HepG2 (cell line): ENCODE results near the gene IMPDH1. TPM values are rescaled to one million over a fixed set of nuclear protein-coding genes. Genes with fewer than 3 reads are reported as not detected.

Source experiments
- ATAC-seq: fragments of 200-7000 bp; cut with Tn5 transposase; 3 replicates; pipeline ENCODE4 v1.9.1; 2020; ENCODE audit warnings: mild to moderate bottlenecking, moderate library complexity
- BruUV-seq: library from RNA; stranded (reverse); fragments of 400-500 nt; replicated peaks from 2 replicates; lab custom pipeline; 2021; lab: Mats Ljungman, UMichigan
- CTCF ChIA-PET: fragments of 300-600 bp; formaldehyde crosslinking; extraction: SDS; loops from one replicate; lab custom pipeline; 2021; ENCODE audit warnings: low total read pairs, inconsistent platforms, low intra/inter-chr PET ratio; lab: Yijun Ruan, JAX
- POLR2A ChIA-PET: fragments of 350-600 bp; sonication (Branson Sonifier 250); formaldehyde crosslinking; loops from one replicate; lab custom pipeline; 2020; ENCODE audit warnings: antibody characterized with exemption, inconsistent platforms; lab: Yijun Ruan, JAX
- DNase-seq: peaks from one replicate; pipeline ENCODE4 v3.0.0-alpha.2; 2015; ENCODE audit warnings: low spot score
- FAIRE-seq: peaks from 3 replicates; lab custom pipeline; 2011; peaks lifted over from hg19 to GRCh38; lab: Jason Lieb, UNC
- H2AFZ ChIP-seq: one replicate; pipeline ENCODE4 v1.6.1; 2011; ENCODE audit warnings: low read length, inconsistent platforms
- H3K27ac ChIP-seq: fragments of 300-600 bp; 3 replicates; pipeline ENCODE4 v1.8.0; 2011; ENCODE audit warnings: mixed run types, mild to moderate bottlenecking, mixed read lengths, low read length, inconsistent platforms; ENCODE audit not compliant: insufficient read depth; ENCODE audit errors: extremely low read length
- H3K27me3 ChIP-seq, 2 experiments: fragments of 200-600 bp in 1 of 2; 2 replicates in 1 of 2; 3 replicates in 1 of 2; pipeline versions ENCODE4 v1.6.0 to v1.8.0; 2011; ENCODE audit warnings: low read length in 2 of 2, mild to moderate bottlenecking in 2 of 2, moderate library complexity in 2 of 2, inconsistent platforms in 1 of 2; ENCODE audit not compliant: insufficient read depth in 2 of 2, control insufficient read depth in 1 of 2
- H3K36me3 ChIP-seq, 2 experiments: fragments of 200-600 bp in 1 of 2; replicated peaks in 1 of 2; 2 replicates in 1 of 2; 3 replicates in 1 of 2; pipeline versions ENCODE4 v1.5.1 to v1.8.0; 2011; ENCODE audit warnings: low read length in 2 of 2, inconsistent platforms in 1 of 2; ENCODE audit not compliant: insufficient read depth in 2 of 2, control insufficient read depth in 1 of 2
- H3K4me1 ChIP-seq: 2 replicates; pipeline ENCODE4 v1.5.1; 2012; ENCODE audit warnings: low read length, inconsistent platforms; ENCODE audit not compliant: insufficient read depth
- H3K4me2 ChIP-seq: 2 replicates; pipeline ENCODE4 v1.6.0; 2011; ENCODE audit warnings: low read depth, low read length, inconsistent platforms
- H3K4me3 ChIP-seq, 3 experiments: fragments of 200-600 bp in 1 of 3; sonication (generic), shearing (Covaris generic) in 1 of 3; replicated peaks in 1 of 3; 2 replicates each; pipeline ENCODE4 v1.5.1; 2011 to 2016; ENCODE audit warnings: low read length in 3 of 3, inconsistent platforms in 2 of 3, low read depth in 2 of 3, mild to moderate bottlenecking in 2 of 3, control low read depth in 1 of 3, mixed read lengths in 1 of 3; ENCODE audit not compliant: insufficient read depth in 1 of 3
- H3K79me2 ChIP-seq: one replicate; pipeline ENCODE4 v1.6.1; 2011; ENCODE audit warnings: low read length, inconsistent platforms; ENCODE audit not compliant: insufficient read depth
- H3K9ac ChIP-seq: 2 replicates; pipeline ENCODE4 v1.6.0; 2011; ENCODE audit warnings: mild to moderate bottlenecking, low read depth, low read length, inconsistent platforms; ENCODE audit not compliant: insufficient read depth
- H3K9me3 ChIP-seq: 2 replicates; pipeline ENCODE4 v1.5.1; 2012; ENCODE audit warnings: mild to moderate bottlenecking, low read length
- H4K20me1 ChIP-seq: 2 replicates; pipeline ENCODE4 v1.6.0; 2011; ENCODE audit warnings: inconsistent platforms, mild to moderate bottlenecking, low read length, moderate library complexity; ENCODE audit not compliant: insufficient read depth
- GPBP1L1 ChIP-seq: sonication (generic); formaldehyde crosslinking; IDR thresholded peaks from 2 replicates; pipeline ENCODE4 v1.5.0; 2020; ENCODE audit warnings: mild to moderate bottlenecking, missing genetic modification reagents
- MAFK ChIP-seq, 2 experiments: IDR thresholded peaks in 1 of 2; conservative IDR thresholded peaks in 1 of 2; 2 replicates each; pipeline ENCODE4 v1.6.1; 2011; ENCODE audit warnings: improper control_type of control experiment in 2 of 2, low read length in 2 of 2
- XBP1 ChIP-seq: sonication (generic); formaldehyde crosslinking; IDR thresholded peaks from 2 replicates; pipeline ENCODE4 v1.5.0; 2020; ENCODE audit warnings: missing genetic modification reagents
- ZNF20 ChIP-seq: sonication (generic); formaldehyde crosslinking; IDR thresholded peaks from 2 replicates; pipeline ENCODE4 v1.4.0; 2020; ENCODE audit warnings: mild to moderate bottlenecking, moderate library complexity, missing genetic modification reagents
- ZNF3 ChIP-seq: IDR thresholded peaks from 2 replicates; pipeline ENCODE4 v1.7.0; 2017; ENCODE audit warnings: inconsistent platforms
- ZNF572 ChIP-seq: sonication (generic); formaldehyde crosslinking; IDR thresholded peaks from 2 replicates; pipeline ENCODE4 v1.5.1; 2020; ENCODE audit warnings: mild to moderate bottlenecking, missing genetic modification reagents
- ZNF577 ChIP-seq: sonication (generic); formaldehyde crosslinking; IDR thresholded peaks from 2 replicates; pipeline ENCODE4 v1.4.0; 2020; ENCODE audit warnings: mild to moderate bottlenecking, low read depth, missing genetic modification reagents, borderline replicate concordance
- WGBS: methylation state at CpG from one replicate; pipeline ENCODE4 v1.1.6; 2017; ENCODE audit warnings: low lambda C conversion rate; 5-methylcytosine and 5-hydroxymethylcytosine counted together
- in situ Hi-C: cut with HindIII; loops from 2 replicates; pipeline ENCODE4 v1.10.0; 2017; ENCODE audit warnings: low pct_unique_long_range_greater_than_20kb; ENCODE audit not compliant: extremely low pct_ligation_motif_present
- intact Hi-C: fragments of 100-400 bp; cut with micrococcal nuclease; formaldehyde crosslinking; loops from one replicate; pipeline ENCODE4 v1.10.0; 2022; ENCODE audit not compliant: unreplicated experiment
- polyA plus RNA-seq, 8 experiments: library from polyadenylated mRNA; depleted of rRNA in 3 of 8; stranded (reverse) in 7 of 8; unstranded in 1 of 8; fragments of >200 nt; fragmentation: Illumina TruSeq in 4 of 8; extraction: Trizol in 4 of 8; gene quantifications; 2 replicates each; pipeline versions ENCODE4 v1.2.1 to v1.2.3, GENCODE V29; 2011 to 2016; ENCODE audit warnings: low read depth in 4 of 8, missing spikeins in 1 of 8, mixed read lengths in 1 of 8; ENCODE audit not compliant: insufficient read depth in 1 of 8
- total RNA-seq, 5 experiments: library from RNA; depleted of rRNA; stranded (reverse); fragments of >200 nt; fragmentation: Illumina TruSeq; extraction: Trizol; gene quantifications; 2 replicates each; pipeline ENCODE4 v1.2.3, GENCODE V29; 2016; ENCODE audit warnings: low read depth in 1 of 5

Gene IMPDH1
- total and polyA plus RNA-seq, 2 of the 13 experiments (the other 11 are each of a cell fraction or from before 2014, with no cell fraction given) = 22.8 to 34.0 TPM

- intact Hi-C loops (no loop called here), in situ Hi-C loops (no loop called here)
- H3K27ac ChIP-seq = no peak overlapping the region
- DNase-seq (no peak), FAIRE-seq (no peak), ATAC-seq (no peak)
- ChIA-PET CTCF (no interaction called here), POLR2A (no interaction called here)
- no peaks in the 10 kb centered on the region for H3K79me2 ChIP-seq
- 87% methylated on average over 1 of the region's 1 CpG for WGBS
- BruUV-seq = no TSS peak
- H3K4me2 ChIP-seq = no peak overlapping the region
- no peak for TF ChIP-seq XBP1
- no peak for TF ChIP-seq ZNF20 (CRISPR knock-in tag)
- TF ChIP-seq MAFK (conservative IDR thresholded peaks at IDR 0.05 in 1 of 2, IDR thresholded peaks at IDR 0.05 in 1 of 2; ENCODE audit: low read length in 2 of 2) = no peak
- TF ChIP-seq ZNF577 (CRISPR knock-in tag) = no peak
- no peaks in the 10 kb centered on the region for H3K4me1 ChIP-seq
- H3K27me3 ChIP-seq = peaks cover 5 to 39% of the 10 kb centered on the region in 2 experiments; a peak in 4 of 5 replicates
- no peaks in the 10 kb centered on the region for H3K36me3 ChIP-seq
- no peaks in the 10 kb centered on the region for H3K9me3 ChIP-seq
- no peak overlapping the region for H3K9ac ChIP-seq
- H4K20me1 ChIP-seq = no peaks in the 10 kb centered on the region
- no peak overlapping the region for H2AFZ ChIP-seq
- no peak overlapping the region for H3K4me3 ChIP-seq
These were observed 56.2 kb downstream of the IMPDH1 start for GRCh38 chr7:128353610-128354009.

- Histone ChIP-seq H3K4me1 (no peaks in the 10 kb centered on the region), H3K4me2 (no peak overlapping the region), H3K79me2 (no peaks in the 10 kb centered on the region), H2AFZ (no peak overlapping the region), H4K20me1 (no peaks in the 10 kb centered on the region), H3K9me3 (no peaks in the 10 kb centered on the region), H3K27me3 (peaks cover 5 to 35% of the 10 kb centered on the region in 2 experiments; a peak in 4 of 5 replicates), H3K9ac (no peak overlapping the region), H3K27ac (no peak overlapping the region), H3K36me3 (no peaks in the 10 kb centered on the region), H3K4me3 (no peak overlapping the region)
- DNase-seq = no peak
- FAIRE-seq = no peak
- in situ Hi-C loops = no loop called here
- ATAC-seq = no peak
- intact Hi-C loops = no loop called here
- TF ChIP-seq ZNF3 (CRISPR knock-in tag) (no peak), ZNF572 (no peak), MAFK (conservative IDR thresholded peaks at IDR 0.05 in 1 of 2, IDR thresholded peaks at IDR 0.05 in 1 of 2; ENCODE audit: low read length in 2 of 2) (0 out of 4 replicates have a peak, but pooled peaks of 1 of the 2 experiments have one; percentile 24), GPBP1L1 (CRISPR knock-in tag) (no peak)
- ChIA-PET POLR2A (no interaction called here), CTCF (interaction anchor here (2.0 kb wide), 1 partner anchor 34 kb away, joined by 8 read pairs; no protein-coding TSS in a partner anchor)
- BruUV-seq = no TSS peak
- 43% methylated on average over 3 of the region's 3 CpGs for whole genome bisulfite sequencing
These were observed 56.6 kb downstream of the IMPDH1 start for GRCh38 chr7:128353189-128353588.
